Measurements from ENCODE around the gene MARK4. TPM values are rescaled to one million over a fixed set of nuclear protein-coding genes. Genes with fewer than 3 reads are reported as not detected.

Gene MARK4
- polyA plus RNA-seq, 2 donors, result 11.9 to 15.9 TPM

DNA sequence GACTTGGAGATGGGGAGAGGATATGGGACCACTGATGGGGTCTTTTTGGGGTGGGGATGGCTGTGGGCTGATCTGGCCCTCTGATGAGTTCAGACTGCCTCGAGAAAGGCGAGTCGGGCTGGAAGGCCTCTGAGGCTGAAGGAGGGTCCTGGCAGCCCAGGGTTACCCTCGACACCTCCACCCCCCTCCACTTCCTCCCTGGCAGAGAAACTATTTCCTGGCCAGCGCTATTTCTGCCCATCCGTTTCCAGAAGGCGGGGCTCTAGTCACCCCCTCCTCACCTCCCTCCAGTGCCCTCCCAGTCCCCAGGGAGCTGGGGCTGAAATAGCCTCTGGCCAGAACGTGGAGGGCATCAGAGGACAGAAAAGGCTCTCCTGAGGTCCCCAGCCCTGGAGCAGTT lies 15.6 kb upstream of the MARK4 start:
- Histone ChIP-seq H3K4me1 (ENCODE audit: control insufficient read depth in 2 of 2, insufficient read depth in 2 of 2, low read length in 1 of 2) (no peaks in the 10 kb centered on the region), H3K27me3 (ENCODE audit: control insufficient read depth in 1 of 2, insufficient read depth in 2 of 2, low read length in 2 of 2) (no peaks in the 10 kb centered on the region), H3K27ac (ENCODE audit: low read depth in 2 of 2, low read length in 1 of 2) (no peak overlapping the region), H3K4me3 (ENCODE audit: low read depth in 1 of 2, low read length in 2 of 2) (no peak overlapping the region), H3K9me3 (ENCODE audit: control insufficient read depth in 2 of 2, insufficient read depth in 1 of 2, low read depth in 1 of 2, low read length in 1 of 2) (no peaks in the 10 kb centered on the region), H3K36me3 (ENCODE audit: control insufficient read depth in 2 of 2, insufficient read depth in 2 of 2, low read length in 1 of 2) (no peaks in the 10 kb centered on the region)
- WGBS, 2 donors, result 31 to 41% methylated on average over 8 of the region's 8 CpGs

DNA sequence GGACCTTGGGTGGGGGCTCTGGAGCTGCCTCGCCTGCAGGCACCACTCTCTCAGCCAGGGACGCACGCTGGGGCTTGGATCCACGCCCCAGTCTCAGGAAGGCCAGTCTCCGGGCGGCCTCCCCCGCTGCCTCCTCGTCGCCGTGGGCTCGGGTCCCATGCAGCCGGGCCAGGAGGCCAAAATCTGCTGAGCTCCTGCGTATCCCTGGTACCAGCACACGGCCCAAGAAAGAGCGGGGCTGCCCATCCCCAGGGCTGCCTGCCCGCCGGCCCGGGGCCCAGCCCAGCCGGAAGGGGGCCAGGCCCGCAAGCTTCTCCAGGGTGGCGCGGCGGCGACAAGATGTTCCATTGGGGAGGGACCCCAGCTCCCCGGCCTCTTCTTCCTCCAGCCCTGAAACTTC lies 12.5 kb upstream of the MARK4 start:
- H3K4me1 ChIP-seq (ENCODE audit: control insufficient read depth in 2 of 2, insufficient read depth in 2 of 2, low read length in 1 of 2), result no peaks in the 10 kb centered on the region
- H3K36me3 ChIP-seq (ENCODE audit: control insufficient read depth in 2 of 2, insufficient read depth in 2 of 2, low read length in 1 of 2), result no peaks in the 10 kb centered on the region
- no peaks in the 10 kb centered on the region for H3K9me3 ChIP-seq (ENCODE audit: control insufficient read depth in 2 of 2, insufficient read depth in 1 of 2, low read depth in 1 of 2, low read length in 1 of 2)
- WGBS, 2 donors, result 81 to 82% methylated on average over 18 to 25 of the region's 25 CpGs
- no peak overlapping the region for H3K27ac ChIP-seq (ENCODE audit: low read depth in 2 of 2, low read length in 1 of 2)
- H3K4me3 ChIP-seq (ENCODE audit: low read depth in 1 of 2, low read length in 2 of 2), result no peak overlapping the region
- H3K27me3 ChIP-seq (ENCODE audit: control insufficient read depth in 1 of 2, insufficient read depth in 2 of 2, low read length in 2 of 2), result no peaks in the 10 kb centered on the region

DNA sequence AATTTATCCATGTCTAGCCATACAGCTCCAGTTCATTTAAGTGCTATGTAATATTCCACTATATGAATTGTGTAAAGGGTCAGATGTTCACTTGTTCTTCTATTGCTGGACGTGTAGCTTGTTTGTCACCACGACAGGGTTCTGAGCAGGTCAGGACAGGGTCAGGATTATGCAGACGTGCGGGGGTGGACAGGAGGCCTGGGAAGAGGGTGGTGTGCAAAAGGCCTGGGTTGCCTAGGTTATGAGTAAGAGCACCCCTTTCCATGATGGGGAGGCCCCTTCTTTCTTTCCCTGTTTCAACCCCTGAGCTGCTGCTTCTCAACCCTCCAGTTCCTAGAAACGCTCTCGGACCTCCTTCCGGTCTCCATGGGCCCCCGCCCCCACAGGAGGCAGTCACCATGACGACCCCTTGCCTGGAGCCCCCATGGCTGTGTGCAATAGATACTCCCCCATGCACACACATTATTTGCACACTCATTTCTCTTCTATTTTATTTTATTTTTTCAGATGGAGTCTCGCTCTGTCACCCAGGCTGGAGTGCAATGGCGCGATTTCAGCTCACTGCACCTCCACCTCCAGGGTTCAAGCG lies 7.8 kb upstream of the MARK4 start:
- Histone ChIP-seq H3K4me3 (ENCODE audit: low read depth in 1 of 2, low read length in 2 of 2) (no peak overlapping the region), H3K9me3 (ENCODE audit: control insufficient read depth in 2 of 2, insufficient read depth in 1 of 2, low read depth in 1 of 2, low read length in 1 of 2) (no peaks in the 10 kb centered on the region), H3K4me1 (ENCODE audit: control insufficient read depth in 2 of 2, insufficient read depth in 2 of 2, low read length in 1 of 2) (no peaks in the 10 kb centered on the region), H3K36me3 (ENCODE audit: control insufficient read depth in 2 of 2, insufficient read depth in 2 of 2, low read length in 1 of 2) (no peaks in the 10 kb centered on the region), H3K27me3 (ENCODE audit: control insufficient read depth in 1 of 2, insufficient read depth in 2 of 2, low read length in 2 of 2) (no peaks in the 10 kb centered on the region), H3K27ac (ENCODE audit: low read depth in 2 of 2, low read length in 1 of 2) (no peak overlapping the region)
- WGBS, 2 donors, result 73 to 78% methylated on average over 13 of the region's 13 CpGs

DNA sequence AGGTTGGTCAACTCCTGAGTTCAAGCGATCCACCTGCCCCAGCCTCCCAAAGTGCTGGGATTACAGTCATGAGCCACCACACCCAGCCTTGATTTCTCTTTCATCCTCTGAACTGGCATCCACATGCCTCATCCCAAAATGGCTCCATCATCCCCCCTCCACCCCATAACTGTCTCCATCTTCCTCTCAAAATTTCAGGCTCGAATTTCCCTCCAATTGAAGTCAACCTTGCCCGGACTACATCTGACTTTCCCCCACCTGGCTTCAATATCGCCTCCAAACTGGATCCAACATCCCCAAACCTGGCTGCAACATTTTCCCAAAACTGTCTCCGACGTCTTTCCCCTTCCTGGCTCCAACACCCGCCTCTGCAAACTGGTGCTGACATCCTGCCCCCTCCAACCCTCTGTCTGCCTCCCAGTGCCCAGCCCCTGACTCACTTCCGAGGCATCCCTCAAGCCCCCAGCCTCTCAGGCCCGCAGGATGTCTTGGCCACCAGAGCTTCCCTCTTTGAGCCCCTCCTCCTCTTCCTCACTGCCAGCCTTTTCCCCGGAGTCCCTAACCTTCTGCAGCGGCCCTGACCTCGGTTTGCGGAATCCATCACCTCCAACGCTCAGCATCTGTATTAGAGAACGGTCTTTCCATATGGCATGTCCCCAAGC lies 6.8 kb upstream of the MARK4 start:
- no peak overlapping the region for H3K4me3 ChIP-seq (ENCODE audit: low read depth in 1 of 2, low read length in 2 of 2)
- H3K27ac ChIP-seq (ENCODE audit: low read depth in 2 of 2, low read length in 1 of 2), result no peak overlapping the region
- no peaks in the 10 kb centered on the region for H3K36me3 ChIP-seq (ENCODE audit: control insufficient read depth in 2 of 2, insufficient read depth in 2 of 2, low read length in 1 of 2)
- 60 to 69% methylated on average over 15 of the region's 15 CpGs for WGBS, 2 donors
- H3K4me1 ChIP-seq (ENCODE audit: control insufficient read depth in 2 of 2, insufficient read depth in 2 of 2, low read length in 1 of 2), result no peaks in the 10 kb centered on the region
- no peaks in the 10 kb centered on the region for H3K27me3 ChIP-seq (ENCODE audit: control insufficient read depth in 1 of 2, insufficient read depth in 2 of 2, low read length in 2 of 2)
- no peaks in the 10 kb centered on the region for H3K9me3 ChIP-seq (ENCODE audit: control insufficient read depth in 2 of 2, insufficient read depth in 1 of 2, low read depth in 1 of 2, low read length in 1 of 2)

DNA sequence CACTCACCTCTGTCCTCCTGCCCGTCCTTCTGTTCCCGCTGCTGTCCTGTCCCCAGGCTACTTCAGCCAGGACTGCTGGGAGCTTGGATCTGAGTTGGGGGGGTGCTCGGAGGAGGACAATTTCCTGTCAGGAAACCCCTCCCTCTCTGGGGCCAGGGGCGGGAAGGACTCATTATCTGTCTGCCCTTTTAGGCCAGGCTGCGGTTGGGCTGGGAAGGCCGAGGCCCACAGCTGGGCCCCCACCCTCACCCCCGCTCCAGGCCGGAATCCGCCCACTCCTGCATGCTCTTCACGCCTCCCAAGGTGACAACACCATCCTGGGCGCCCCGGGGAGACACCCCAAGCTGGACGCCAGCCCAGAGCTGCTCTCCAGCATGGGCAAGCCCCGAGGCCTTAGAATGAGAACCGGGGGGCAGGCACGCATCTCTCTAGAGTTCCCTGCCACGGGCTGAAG lies 5.7 kb upstream of the MARK4 start, which contains the start of gene EXOC3L2:
EXOC3L2 (minus strand) TSS at position 74 of the 454 bp plus-strand sequence. CDS start 6,362 bp downstream, outside the sequence.
- 55 to 56% methylated on average over 16 to 17 of the region's 17 CpGs for WGBS, 2 donors
- Histone ChIP-seq H3K36me3 (ENCODE audit: control insufficient read depth in 2 of 2, insufficient read depth in 2 of 2, low read length in 1 of 2) (no peaks in the 10 kb centered on the region), H3K27ac (ENCODE audit: low read depth in 2 of 2, low read length in 1 of 2) (peak within 1 kb of the TSS in 1 of 2 donors; percentile 37), H3K27me3 (ENCODE audit: control insufficient read depth in 1 of 2, insufficient read depth in 2 of 2, low read length in 2 of 2) (no peaks in the 10 kb centered on the region), H3K4me1 (ENCODE audit: control insufficient read depth in 2 of 2, insufficient read depth in 2 of 2, low read length in 1 of 2) (no peaks in the 10 kb centered on the region), H3K9me3 (ENCODE audit: control insufficient read depth in 2 of 2, insufficient read depth in 1 of 2, low read depth in 1 of 2, low read length in 1 of 2) (no peaks in the 10 kb centered on the region), H3K4me3 (ENCODE audit: low read depth in 1 of 2, low read length in 2 of 2) (no peak within 1 kb of the TSS)

DNA sequence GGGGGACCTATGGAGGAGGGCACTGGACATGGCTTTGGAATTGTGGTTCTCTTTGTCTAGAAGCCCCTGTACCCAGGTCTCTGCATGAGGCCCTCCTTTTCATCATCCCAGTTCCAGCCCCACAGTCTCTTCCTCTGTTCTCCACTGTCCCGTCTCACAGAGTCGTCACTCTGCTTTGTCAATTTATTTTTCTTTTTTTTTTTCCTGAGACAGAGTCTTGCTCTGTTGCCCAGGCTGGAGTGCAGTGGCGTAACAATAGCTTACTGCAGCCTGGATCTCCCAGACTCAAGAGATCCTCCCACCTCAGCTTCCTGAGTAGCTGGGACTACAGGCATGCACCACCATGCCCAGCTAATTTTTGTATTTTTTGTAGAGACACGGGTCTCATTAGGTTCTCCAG lies 5.2 kb upstream of the MARK4 start:
- H3K27ac ChIP-seq (ENCODE audit: low read depth in 2 of 2, low read length in 1 of 2), result peak overlapping the region in 1 of 2 donors; percentile 37
- no peaks in the 10 kb centered on the region for H3K27me3 ChIP-seq (ENCODE audit: control insufficient read depth in 1 of 2, insufficient read depth in 2 of 2, low read length in 2 of 2)
- WGBS, 2 donors, result 49 to 64% methylated on average over 4 of the region's 4 CpGs
- H3K36me3 ChIP-seq (ENCODE audit: control insufficient read depth in 2 of 2, insufficient read depth in 2 of 2, low read length in 1 of 2), result no peaks in the 10 kb centered on the region
- no peaks in the 10 kb centered on the region for H3K9me3 ChIP-seq (ENCODE audit: control insufficient read depth in 2 of 2, insufficient read depth in 1 of 2, low read depth in 1 of 2, low read length in 1 of 2)
- H3K4me1 ChIP-seq (ENCODE audit: control insufficient read depth in 2 of 2, insufficient read depth in 2 of 2, low read length in 1 of 2), result no peaks in the 10 kb centered on the region
- no peak overlapping the region for H3K4me3 ChIP-seq (ENCODE audit: low read depth in 1 of 2, low read length in 2 of 2)

DNA sequence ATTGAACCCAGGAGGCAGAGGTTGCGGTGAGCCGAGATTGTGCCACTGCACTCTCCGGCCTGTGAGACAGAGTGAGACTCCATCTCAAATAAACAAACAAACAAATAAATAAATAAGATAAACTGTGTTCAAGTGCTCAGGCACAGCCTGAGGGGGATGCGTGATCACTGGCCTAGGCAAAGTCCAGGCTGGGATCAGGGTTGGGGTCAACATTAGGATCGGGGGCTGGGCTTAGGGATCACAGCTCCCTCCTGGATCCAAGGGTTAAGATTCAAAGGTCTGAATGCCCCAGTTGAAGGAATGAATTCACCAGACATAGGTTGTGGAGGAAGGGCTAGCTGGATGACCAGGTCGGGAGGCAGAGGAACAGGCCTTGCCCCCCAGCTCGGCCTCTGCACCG lies 3.9 kb upstream of the MARK4 start:
- WGBS, 2 donors, result 94 to 96% methylated on average over 8 of the region's 8 CpGs
- Histone ChIP-seq H3K27me3 (ENCODE audit: control insufficient read depth in 1 of 2, insufficient read depth in 2 of 2, low read length in 2 of 2) (no peaks in the 10 kb centered on the region), H3K4me3 (ENCODE audit: low read depth in 1 of 2, low read length in 2 of 2) (no peak overlapping the region), H3K36me3 (ENCODE audit: control insufficient read depth in 2 of 2, insufficient read depth in 2 of 2, low read length in 1 of 2) (no peaks in the 10 kb centered on the region), H3K27ac (ENCODE audit: low read depth in 2 of 2, low read length in 1 of 2) (no peak overlapping the region), H3K9me3 (ENCODE audit: control insufficient read depth in 2 of 2, insufficient read depth in 1 of 2, low read depth in 1 of 2, low read length in 1 of 2) (no peaks in the 10 kb centered on the region), H3K4me1 (ENCODE audit: control insufficient read depth in 2 of 2, insufficient read depth in 2 of 2, low read length in 1 of 2) (no peaks in the 10 kb centered on the region)

DNA sequence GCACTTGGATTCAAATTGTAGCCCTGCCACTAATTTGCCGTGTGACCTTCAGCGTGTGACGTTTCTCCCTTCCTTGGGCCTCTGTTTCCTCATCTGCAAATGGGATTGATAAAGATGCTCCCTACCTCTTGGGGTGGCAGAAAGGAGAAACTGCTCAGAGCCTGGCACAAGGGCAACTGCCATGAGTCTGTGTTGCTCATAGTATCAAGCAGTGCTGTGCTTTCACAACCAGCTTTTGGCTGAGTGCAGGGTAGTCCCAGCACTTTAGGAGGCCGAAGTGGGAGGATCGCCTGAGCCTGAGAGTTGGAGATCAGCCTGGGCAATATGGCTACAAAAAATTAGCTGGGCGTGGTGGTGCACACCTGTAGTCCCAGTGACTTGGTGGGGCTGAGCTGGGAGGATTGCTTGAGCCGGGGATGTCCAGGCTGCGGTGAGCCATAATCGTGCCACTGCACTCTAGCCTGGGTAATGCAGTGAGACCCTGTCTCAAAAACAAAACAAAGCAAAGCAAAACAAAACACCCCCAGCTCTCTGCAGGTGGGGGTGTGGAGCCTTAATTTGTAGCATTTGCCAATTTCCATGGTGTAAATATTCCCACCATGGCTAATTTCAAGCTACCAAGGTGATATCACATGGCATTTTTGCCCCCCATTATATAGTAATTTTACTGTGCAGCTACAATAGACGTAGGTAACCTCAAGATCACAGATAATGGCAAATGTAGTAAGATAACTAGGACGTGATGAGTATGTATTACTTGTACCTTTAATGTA lies 1.6 kb upstream of the MARK4 start:
- 62 to 65% methylated on average over 11 of the region's 11 CpGs for WGBS, 2 donors
- Histone ChIP-seq H3K9me3 (ENCODE audit: control insufficient read depth in 2 of 2, insufficient read depth in 1 of 2, low read depth in 1 of 2, low read length in 1 of 2) (no peaks in the 10 kb centered on the region), H3K27me3 (ENCODE audit: control insufficient read depth in 1 of 2, insufficient read depth in 2 of 2, low read length in 2 of 2) (no peaks in the 10 kb centered on the region), H3K36me3 (ENCODE audit: control insufficient read depth in 2 of 2, insufficient read depth in 2 of 2, low read length in 1 of 2) (peaks cover 0 to 4% of the 10 kb centered on the region in 2 donors), H3K4me1 (ENCODE audit: control insufficient read depth in 2 of 2, insufficient read depth in 2 of 2, low read length in 1 of 2) (peaks cover 0 to 11% of the 10 kb centered on the region in 2 donors), H3K27ac (ENCODE audit: low read depth in 2 of 2, low read length in 1 of 2) (no peak overlapping the region), H3K4me3 (ENCODE audit: low read depth in 1 of 2, low read length in 2 of 2) (no peak overlapping the region)

DNA sequence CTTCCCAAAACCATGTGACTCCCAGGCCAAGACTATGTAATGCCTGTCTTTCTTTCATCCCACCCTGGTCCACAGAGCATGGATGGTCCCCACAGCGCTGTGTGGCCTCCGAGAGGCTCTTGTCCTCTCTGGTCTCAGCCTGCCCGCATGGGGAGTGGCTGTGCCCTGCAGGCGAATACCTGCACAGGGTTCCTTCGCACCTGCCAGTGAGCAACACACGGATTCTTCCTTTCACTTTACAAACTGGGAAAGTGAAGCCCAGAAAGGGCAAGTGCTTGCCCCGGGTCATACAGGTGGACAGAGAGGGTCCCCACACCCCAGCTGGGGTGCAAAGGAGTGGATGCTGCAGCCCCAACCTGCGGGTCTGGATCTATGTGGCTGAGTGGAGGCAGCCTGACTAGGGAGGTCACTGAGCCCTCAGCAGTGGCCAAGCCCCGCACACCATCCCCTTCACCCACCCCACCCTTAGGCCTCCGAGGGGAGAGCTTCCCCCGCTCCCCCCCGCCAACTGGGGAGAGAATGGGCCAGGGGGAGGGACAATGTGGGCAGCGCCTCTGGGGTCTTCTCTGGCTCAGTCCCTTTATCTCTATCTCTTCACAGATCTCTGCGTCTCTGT lies 747 bp upstream of the MARK4 start:
- no peaks in the 10 kb centered on the region for H3K27me3 ChIP-seq (ENCODE audit: control insufficient read depth in 1 of 2, insufficient read depth in 2 of 2, low read length in 2 of 2)
- peaks cover 0 to 11% of the 10 kb centered on the region in 2 donors for H3K4me1 ChIP-seq (ENCODE audit: control insufficient read depth in 2 of 2, insufficient read depth in 2 of 2, low read length in 1 of 2)
- H3K9me3 ChIP-seq (ENCODE audit: control insufficient read depth in 2 of 2, insufficient read depth in 1 of 2, low read depth in 1 of 2, low read length in 1 of 2), result no peaks in the 10 kb centered on the region
- peak overlapping the region; percentile 34 to 68 for H3K27ac ChIP-seq (ENCODE audit: low read depth in 2 of 2, low read length in 1 of 2)
- 28 to 32% methylated on average over 14 of the region's 14 CpGs for WGBS, 2 donors
- H3K4me3 ChIP-seq (ENCODE audit: low read depth in 1 of 2, low read length in 2 of 2), result peak overlapping the region; percentile 21 to 64
- peaks cover 0 to 4% of the 10 kb centered on the region in 2 donors for H3K36me3 ChIP-seq (ENCODE audit: control insufficient read depth in 2 of 2, insufficient read depth in 2 of 2, low read length in 1 of 2)

Measured in esophagus (tissue), 2 donors.